Neural progenitor cell (in vitro differentiated cells): ENCODE measurements around the gene IKBKE. TPM values are rescaled to one million over a fixed set of nuclear protein-coding genes. Genes with fewer than 3 reads are reported as not detected.

ENCODE experiments used
- DNase-seq: peaks from one replicate; pipeline ENCODE4 v3.0.0-alpha.2; 2016; ENCODE audit warnings: low spot score
- H2AFZ ChIP-seq: fragments of 200-600 bp; sonication (generic); replicated peaks from 2 replicates; pipeline ENCODE4 v1.6.1; 2016; ENCODE audit warnings: antibody characterized with exemption
- H3F3A ChIP-seq: fragments of 200-600 bp; sonication (generic); 2 replicates; pipeline ENCODE4 v1.6.1; 2016; ENCODE audit warnings: antibody characterized with exemption, low read depth
- H3K27ac ChIP-seq: fragments of 200-600 bp; sonication (generic); 2 replicates; pipeline ENCODE4 v1.5.1; 2016; ENCODE audit warnings: mild to moderate bottlenecking
- H3K27me3 ChIP-seq: fragments of 200-600 bp; sonication (generic); 2 replicates; pipeline ENCODE4 v1.6.1; 2016; ENCODE audit warnings: mild to moderate bottlenecking, moderate library complexity
- H3K36me3 ChIP-seq: fragments of 200-600 bp; sonication (generic); 2 replicates; pipeline ENCODE4 v1.5.1; 2016
- H3K4me1 ChIP-seq: fragments of 200-600 bp; sonication (generic); 2 replicates; pipeline ENCODE4 v1.6.1; 2016; ENCODE audit warnings: mixed run types
- H3K4me2 ChIP-seq: fragments of 200-600 bp; sonication (generic); 2 replicates; pipeline ENCODE4 v1.6.1; 2016
- H3K4me3 ChIP-seq: fragments of 200-600 bp; sonication (generic); 2 replicates; pipeline ENCODE4 v1.5.1; 2016
- H3K79me2 ChIP-seq: fragments of 200-600 bp; sonication (generic); 2 replicates; pipeline ENCODE4 v1.6.1; 2016; ENCODE audit warnings: low read depth
- H3K9ac ChIP-seq: fragments of 200-600 bp; sonication (generic); 2 replicates; pipeline ENCODE4 v1.6.1; 2016
- H3K9me3 ChIP-seq: fragments of 200-600 bp; sonication (generic); 2 replicates; pipeline ENCODE4 v1.5.1; 2016; ENCODE audit warnings: low read depth
- H4K20me1 ChIP-seq: fragments of 200-600 bp; sonication (generic); 2 replicates; pipeline ENCODE4 v1.6.1; 2016; ENCODE audit warnings: low read depth
- H3K27ac Mint-ChIP-seq: 3 replicates; pipeline ENCODE4 v1.8.0; 2021; ENCODE audit warnings: mixed read lengths
- H3K27me3 Mint-ChIP-seq: 2 replicates; pipeline ENCODE4 v1.8.0; 2022; ENCODE audit warnings: low read depth, mild to moderate bottlenecking, inconsistent platforms, moderate library complexity, mixed read lengths; ENCODE audit not compliant: insufficient read depth
- H3K36me3 Mint-ChIP-seq: 3 replicates; pipeline ENCODE4 v1.8.0; 2021; ENCODE audit warnings: mixed read lengths
- H3K4me1 Mint-ChIP-seq: 3 replicates; pipeline ENCODE4 v1.8.0; 2021; ENCODE audit warnings: mixed read lengths
- H3K4me3 Mint-ChIP-seq: 3 replicates; pipeline ENCODE4 v1.8.0; 2021; ENCODE audit warnings: mild to moderate bottlenecking, moderate library complexity, mixed read lengths
- H3K9me3 Mint-ChIP-seq: 3 replicates; pipeline ENCODE4 v1.8.0; 2020; ENCODE audit warnings: mixed read lengths
- CTCF ChIP-seq: fragments of 200-600 bp; sonication (generic); IDR thresholded peaks from 2 replicates; pipeline ENCODE4 v1.5.1; 2017; ENCODE audit warnings: antibody characterized with exemption, mild to moderate bottlenecking
- EZH2 ChIP-seq: fragments of 200-600 bp; sonication (generic); IDR thresholded peaks from 2 replicates; pipeline ENCODE4 v1.6.1; 2017; ENCODE audit warnings: antibody characterized with exemption, mild to moderate bottlenecking, moderate library complexity
- EZH2phosphoT487 ChIP-seq: fragments of 200-600 bp; sonication (generic); IDR thresholded peaks from 2 replicates; pipeline ENCODE4 v1.6.1; 2017; ENCODE audit warnings: antibody characterized with exemption
- total RNA-seq: library from RNA; depleted of rRNA; stranded (reverse); fragments of >200 nt; gene quantifications from 2 replicates; pipeline ENCODE4 v1.2.3, GENCODE V29; 2015; ENCODE audit warnings: low replicate concordance

The IKBKE gene
- total RNA-seq, 1 donor from 2014 or later = 0.26 TPM

GRCh38 chr1:206472454-206472853 is 2.2 kb downstream of the IKBKE start:
- Histone ChIP-seq H3K4me3 (no peak overlapping the region), H2AFZ (peak overlapping the region; percentile 5)

DNA sequence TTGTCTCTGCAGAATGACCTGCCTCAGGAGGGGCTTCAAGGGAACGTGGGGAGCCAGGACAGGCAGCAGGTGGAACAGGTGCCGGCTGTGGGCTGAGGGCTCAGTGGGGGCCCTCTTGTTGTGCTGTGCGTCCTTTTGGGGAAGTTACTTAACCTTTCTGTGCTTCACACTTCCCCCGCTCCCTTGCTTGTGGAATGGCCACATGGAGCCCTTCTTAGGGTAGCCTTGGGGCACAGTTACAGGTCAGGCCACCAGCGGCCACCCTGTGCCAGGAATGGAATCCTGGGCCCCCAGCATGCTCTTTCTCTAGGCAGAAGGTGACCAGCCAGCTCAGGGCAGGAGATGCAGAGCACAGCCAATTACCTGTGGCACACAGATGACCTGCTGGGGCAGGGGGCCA is 2.6 kb downstream of the IKBKE start:
- Mint-ChIP-seq H3K36me3 (peaks cover 15% of the 10 kb centered on the region), H3K9me3 (no peaks in the 10 kb centered on the region), H3K4me3 (no peak overlapping the region), H3K27me3 (peaks cover 6% of the 10 kb centered on the region), H3K4me1 (peaks cover 49% of the 10 kb centered on the region), H3K27ac (no peak overlapping the region)
- no peaks in the 10 kb centered on the region for H4K20me1 ChIP-seq
- no peaks in the 10 kb centered on the region for H3K27me3 ChIP-seq
- H2AFZ ChIP-seq = peak overlapping the region; percentile 5
- H3K9ac ChIP-seq = no peak overlapping the region
- no peak overlapping the region for H3K27ac ChIP-seq
- TF ChIP-seq EZH2phosphoT487 (no peak), EZH2 (no peak), CTCF (no peak)
- H3K4me1 ChIP-seq = peaks cover 41% of the 10 kb centered on the region
- H3F3A ChIP-seq = peaks cover 3% of the 10 kb centered on the region
- H3K4me3 ChIP-seq = no peak overlapping the region
- H3K79me2 ChIP-seq = no peaks in the 10 kb centered on the region
- no peaks in the 10 kb centered on the region for H3K36me3 ChIP-seq
- H3K9me3 ChIP-seq = no peaks in the 10 kb centered on the region
- no peak for DNase-seq
- H3K4me2 ChIP-seq = peak overlapping the region; percentile 31

More at GRCh38 chr1:206472454-206472853, 2.2 kb downstream of the IKBKE start:
- Histone ChIP-seq H3K4me2 (peak overlapping the region; percentile 31), H3F3A (peaks cover 3% of the 10 kb centered on the region), H3K79me2 (no peaks in the 10 kb centered on the region), H4K20me1 (no peaks in the 10 kb centered on the region), H3K9ac (no peak overlapping the region), H3K27ac (no peak overlapping the region), H3K4me1 (peaks cover 41% of the 10 kb centered on the region), H3K27me3 (no peaks in the 10 kb centered on the region), H3K9me3 (no peaks in the 10 kb centered on the region), H3K36me3 (no peaks in the 10 kb centered on the region)
- no peaks in the 10 kb centered on the region for H3K9me3 Mint-ChIP-seq
- peaks cover 6% of the 10 kb centered on the region for H3K27me3 Mint-ChIP-seq
- TF ChIP-seq CTCF (no peak), EZH2phosphoT487 (no peak), EZH2 (no peak)
- peak; percentile 42 for DNase-seq
- H3K27ac Mint-ChIP-seq = peak overlapping the region; percentile 60
- H3K36me3 Mint-ChIP-seq = peaks cover 15% of the 10 kb centered on the region
- H3K4me3 Mint-ChIP-seq = peak overlapping the region; percentile 14
- H3K4me1 Mint-ChIP-seq = peaks cover 54% of the 10 kb centered on the region

GRCh38 chr1:206476058-206476457 is 5.8 kb downstream of the IKBKE start:
- TF ChIP-seq CTCF = no peak
- TF ChIP-seq EZH2phosphoT487 = no peak
- no peak for TF ChIP-seq EZH2
- H3K4me1 ChIP-seq = peaks cover 26% of the 10 kb centered on the region
- peaks cover 2% of the 10 kb centered on the region for H3K27me3 Mint-ChIP-seq

More at GRCh38 chr1:206476058-206476457, 5.8 kb downstream of the IKBKE start:
- Histone ChIP-seq H3F3A (peaks cover under 1% of the 10 kb centered on the region), H3K9ac (no peak overlapping the region), H3K79me2 (no peaks in the 10 kb centered on the region), H3K27ac (no peak overlapping the region), H3K27me3 (no peaks in the 10 kb centered on the region), H3K4me3 (no peak overlapping the region), H3K36me3 (no peaks in the 10 kb centered on the region), H3K4me2 (no peak overlapping the region), H4K20me1 (no peaks in the 10 kb centered on the region), H3K9me3 (no peaks in the 10 kb centered on the region), H2AFZ (no peak overlapping the region)
- H3K4me3 Mint-ChIP-seq = peak overlapping the region; percentile 30
- DNase-seq = no peak
- H3K9me3 Mint-ChIP-seq = no peaks in the 10 kb centered on the region
- H3K27ac Mint-ChIP-seq = no peak overlapping the region
- H3K36me3 Mint-ChIP-seq = peaks cover 18% of the 10 kb centered on the region
- H3K4me1 Mint-ChIP-seq = peaks cover 26% of the 10 kb centered on the region
